ENCODE results near the gene DENND10. TPM values are rescaled to one million over a fixed set of nuclear protein-coding genes. Genes with fewer than 3 reads are reported as not detected.
"Not testable (repeated sequence)": the region's sequence is repeated elsewhere in the genome, so short reads cannot be mapped to it uniquely, and the experiment has no call there.

Gene DENND10
- polyA plus RNA-seq, 12 donors: 29.2 to 58.1 (median 36.8) TPM; not detected in 1

- DNase-seq: not testable (repeated sequence)
Observed at GRCh38 chr10:119096641-119097415, 7.1 kb upstream of the DENND10 start.

- DNase-seq: no peak
Observed at GRCh38 chr10:119098576-119098975, 5.3 kb upstream of the DENND10 start.

GRCh38 chr10:119100434-119101238 is 3.3 kb upstream of the DENND10 start:
- DNase-seq: no peak

GRCh38 chr10:119101366-119102098 is 2.4 kb upstream of the DENND10 start:
- DNase-seq: no peak

- DNase-seq: no peak
Observed at GRCh38 chr10:119103241-119103902, 541 bp upstream of the DENND10 start.

GRCh38 chr10:119104654-119105015 is 722 bp downstream of the DENND10 start:
- no peak for DNase-seq

- no peak for DNase-seq
Observed at GRCh38 chr10:119105155-119105554, 1.2 kb downstream of the DENND10 start.

GRCh38 chr10:119105899-119106298 is 2.0 kb downstream of the DENND10 start:
- DNase-seq: not testable (repeated sequence)

GRCh38 chr10:119107106-119107505 is 3.2 kb downstream of the DENND10 start:
- not testable (repeated sequence) for DNase-seq

- DNase-seq: not testable (repeated sequence)
Observed at GRCh38 chr10:119107771-119108170, 3.9 kb downstream of the DENND10 start.

- no peak for DNase-seq
Observed at GRCh38 chr10:119112056-119112455, 8.1 kb downstream of the DENND10 start.

GRCh38 chr10:119113751-119114732 is 10.1 kb downstream of the DENND10 start:
- DNase-seq: no peak

GRCh38 chr10:119115926-119116325 is 12.0 kb downstream of the DENND10 start:
- DNase-seq: no peak

- no peak for DNase-seq
Observed at GRCh38 chr10:119116326-119116951, 12.5 kb downstream of the DENND10 start.

- DNase-seq: no peak
Observed at GRCh38 chr10:119118231-119118630, 14.3 kb downstream of the DENND10 start.

GRCh38 chr10:119119400-119119799 is 15.5 kb downstream of the DENND10 start:
- DNase-seq: no peak

GRCh38 chr10:119120413-119120867 is 16.5 kb downstream of the DENND10 start:
- no peak for DNase-seq

- no peak for DNase-seq
Observed at GRCh38 chr10:119120875-119121274, 17.0 kb downstream of the DENND10 start.

GRCh38 chr10:119125942-119126341 is 22.0 kb downstream of the DENND10 start:
- no peak for DNase-seq

GRCh38 chr10:119129721-119130120 is 25.8 kb downstream of the DENND10 start:
- DNase-seq: no peak
